CD14-positive monocyte (primary cell): ENCODE data around the gene MTMR12. TPM values are rescaled to one million over a fixed set of nuclear protein-coding genes. Genes with fewer than 3 reads are reported as not detected.

Source experiments
- DNase-seq, 3 donors: peaks; one replicate each; pipeline ENCODE4 v3.0.0-alpha.2; 2011 to 2022
- H2AFZ ChIP-seq: 2 replicates; pipeline ENCODE4 v1.6.0; 2012; ENCODE audit warnings: mild to moderate bottlenecking, low read depth, low read length, inconsistent platforms; ENCODE audit not compliant: insufficient read depth, poor library complexity, severe bottlenecking
- H3K27ac ChIP-seq, 2 donors: 1 replicate in 1 of 2; 2 replicates in 1 of 2; pipeline ENCODE4 v1.5.1; 2012 to 2013; ENCODE audit warnings: low read length in 2 of 2, control low read depth in 1 of 2, inconsistent platforms in 1 of 2, low read depth in 1 of 2, mild to moderate bottlenecking in 1 of 2
- H3K27me3 ChIP-seq, 2 donors: one replicate each; pipeline versions ENCODE4 v1.6.0 to v1.6.1; 2011 to 2013; ENCODE audit warnings: low read length in 2 of 2; ENCODE audit not compliant: control insufficient read depth in 2 of 2, insufficient read depth in 2 of 2
- H3K36me3 ChIP-seq, 2 donors: replicated peaks in 1 of 2; 1 replicate in 1 of 2; 2 replicates in 1 of 2; pipeline versions ENCODE4 v1.5.1 to v1.6.1; 2012 to 2013; ENCODE audit warnings: low read length in 2 of 2, control low read depth in 1 of 2, inconsistent platforms in 1 of 2, mild to moderate bottlenecking in 1 of 2; ENCODE audit not compliant: insufficient read depth in 2 of 2, control insufficient read depth in 1 of 2
- H3K4me1 ChIP-seq, 2 donors: 1 replicate in 1 of 2; 2 replicates in 1 of 2; pipeline versions ENCODE4 v1.5.1 to v1.6.1; 2012 to 2013; ENCODE audit warnings: low read length in 2 of 2, control low read depth in 1 of 2, inconsistent platforms in 1 of 2, mild to moderate bottlenecking in 1 of 2, moderate library complexity in 1 of 2; ENCODE audit not compliant: insufficient read depth in 2 of 2, control insufficient read depth in 1 of 2
- H3K4me2 ChIP-seq: replicated peaks from 2 replicates; pipeline ENCODE3; 2012; ENCODE audit warnings: low read length, moderate library complexity, mild to moderate bottlenecking; ENCODE audit not compliant: poor library complexity, severe bottlenecking; ENCODE audit errors: extremely low read depth
- H3K4me3 ChIP-seq, 3 experiments: fragments of 200-600 bp in 1 of 3; sonication (generic) in 1 of 3; replicated peaks in 1 of 3; 1 replicate in 2 of 3; 2 replicates in 1 of 3; pipeline ENCODE4 v1.5.1; 2011 to 2013; ENCODE audit warnings: low read length in 3 of 3, mild to moderate bottlenecking in 3 of 3, control low read depth in 2 of 3, low read depth in 2 of 3, inconsistent platforms in 1 of 3, moderate library complexity in 1 of 3
- H3K79me2 ChIP-seq: 2 replicates; pipeline ENCODE4 v1.6.0; 2012; ENCODE audit warnings: mild to moderate bottlenecking, control low read depth, inconsistent platforms, low read length, moderate library complexity; ENCODE audit not compliant: insufficient read depth
- H3K9ac ChIP-seq: 2 replicates; pipeline ENCODE4 v1.6.0; 2017; ENCODE audit warnings: low read length, mild to moderate bottlenecking; ENCODE audit not compliant: insufficient read depth, poor library complexity, severe bottlenecking
- H3K9me3 ChIP-seq, 2 donors: replicated peaks in 1 of 2; 1 replicate in 1 of 2; 2 replicates in 1 of 2; pipeline versions ENCODE4 v1.5.1 to v1.6.1; 2012 to 2013; ENCODE audit warnings: low read length in 2 of 2, control low read depth in 1 of 2; ENCODE audit not compliant: control insufficient read depth in 1 of 2, insufficient read depth in 1 of 2
- H4K20me1 ChIP-seq: 2 replicates; pipeline ENCODE4 v1.6.0; 2012; ENCODE audit warnings: mild to moderate bottlenecking, low read length, control low read depth, moderate library complexity; ENCODE audit not compliant: insufficient read depth
- H3K27ac Mint-ChIP-seq, 7 donors: one replicate each; pipeline ENCODE4 v1.8.0; 2020; ENCODE audit warnings: mild to moderate bottlenecking in 7 of 7, mixed read lengths in 7 of 7, moderate library complexity in 6 of 7, inconsistent platforms in 2 of 7
- H3K27me3 Mint-ChIP-seq, 3 donors: one replicate each; pipeline ENCODE4 v1.8.0; 2021 to 2022; ENCODE audit warnings: low read depth in 3 of 3, mild to moderate bottlenecking in 3 of 3, mixed read lengths in 3 of 3, moderate library complexity in 3 of 3, inconsistent platforms in 1 of 3
- H3K36me3 Mint-ChIP-seq, 2 donors: one replicate each; pipeline ENCODE4 v1.8.0; 2020; ENCODE audit warnings: mixed read lengths in 2 of 2, inconsistent platforms in 1 of 2, mild to moderate bottlenecking in 1 of 2
- H3K4me1 Mint-ChIP-seq: one replicate; pipeline ENCODE4 v1.8.0; 2020; ENCODE audit warnings: mild to moderate bottlenecking, mixed read lengths
- H3K4me3 Mint-ChIP-seq, 2 donors: one replicate each; pipeline ENCODE4 v1.8.0; 2020; ENCODE audit warnings: mild to moderate bottlenecking in 2 of 2, mixed read lengths in 2 of 2, moderate library complexity in 1 of 2
- H3K9me3 Mint-ChIP-seq, 7 donors: one replicate each; pipeline ENCODE4 v1.8.0; 2020 to 2022; ENCODE audit warnings: mixed read lengths in 7 of 7, mild to moderate bottlenecking in 6 of 7, moderate library complexity in 6 of 7, inconsistent platforms in 2 of 7
- WGBS: methylation state at CpG from one replicate; pipeline ENCODE4 v1.1.5; 2013; ENCODE audit warnings: missing lambda C conversion rate; ENCODE audit not compliant: insufficient coverage; 5-methylcytosine and 5-hydroxymethylcytosine counted together
- intact Hi-C, 2 donors: fragments of 100-400 bp; cut with micrococcal nuclease; formaldehyde crosslinking; loops; one replicate each; pipeline versions ENCODE4 v1.15.0 to v1.15.1; 2023
- polyA plus RNA-seq, 3 donors: library from polyadenylated mRNA; depleted of rRNA in 1 of 3; unstranded in 2 of 3; stranded (reverse) in 1 of 3; fragments of 300-500 nt in 2 of 3; fragments of >200 nt in 1 of 3; fragmentation: Illumina TruSeq in 2 of 3; gene quantifications; 1 replicate in 2 of 3; 2 replicates in 1 of 3; pipeline ENCODE4 v1.2.3, GENCODE V29; 2012 to 2021
- TF ChIP-seq, protein P1 (sequence below): fragments of 200-600 bp; IDR thresholded peaks from one replicate; pipeline ENCODE4 v1.8.0; 2022; ENCODE audit warnings: antibody characterized with exemption, mild to moderate bottlenecking

Gene MTMR12
- polyA plus RNA-seq, 3 donors, result 10.3 to 19.0 (median 17.3) TPM

DNA sequence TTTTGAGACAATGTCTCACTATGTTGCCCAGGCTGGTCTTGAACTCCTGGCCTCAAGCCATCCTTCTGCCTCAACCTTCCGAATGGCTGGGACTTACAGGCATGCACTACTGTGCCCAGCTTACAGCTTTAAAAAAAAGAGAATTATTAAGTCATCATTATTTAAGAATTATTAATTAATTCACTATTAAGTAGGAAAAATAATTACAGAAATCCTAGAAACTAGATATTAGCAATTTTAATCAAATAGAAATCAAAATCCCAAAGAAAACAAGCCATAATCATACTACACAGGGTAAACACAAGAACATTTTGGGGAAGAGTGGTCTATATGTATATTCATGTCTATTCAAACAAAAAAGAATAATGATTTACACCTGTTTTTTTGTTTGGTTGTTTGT lies 19.6 kb upstream of the MTMR12 start:
- no peak overlapping the region for H3K4me3 ChIP-seq
- DNase-seq, result no peak
- no peaks in the 10 kb centered on the region for H4K20me1 ChIP-seq
- H3K4me2 ChIP-seq, result no peak overlapping the region
- no peak overlapping the region for H3K27ac ChIP-seq
- H3K9me3 ChIP-seq, result no peaks in the 10 kb centered on the region
- no peaks in the 10 kb centered on the region for H3K27me3 ChIP-seq
- H3K9ac ChIP-seq, result no peak overlapping the region
- no peaks in the 10 kb centered on the region for H3K36me3 ChIP-seq
- H3K27me3 Mint-ChIP-seq, result peaks cover 1 to 4% (median 1%) of the 10 kb centered on the region in 3 donors
- intact Hi-C loops, result no loop called here
- H2AFZ ChIP-seq, result no peak overlapping the region
- peaks cover 0 to 9% (median 3%) of the 10 kb centered on the region in 7 donors for H3K9me3 Mint-ChIP-seq
- TF ChIP-seq, protein P1, sequence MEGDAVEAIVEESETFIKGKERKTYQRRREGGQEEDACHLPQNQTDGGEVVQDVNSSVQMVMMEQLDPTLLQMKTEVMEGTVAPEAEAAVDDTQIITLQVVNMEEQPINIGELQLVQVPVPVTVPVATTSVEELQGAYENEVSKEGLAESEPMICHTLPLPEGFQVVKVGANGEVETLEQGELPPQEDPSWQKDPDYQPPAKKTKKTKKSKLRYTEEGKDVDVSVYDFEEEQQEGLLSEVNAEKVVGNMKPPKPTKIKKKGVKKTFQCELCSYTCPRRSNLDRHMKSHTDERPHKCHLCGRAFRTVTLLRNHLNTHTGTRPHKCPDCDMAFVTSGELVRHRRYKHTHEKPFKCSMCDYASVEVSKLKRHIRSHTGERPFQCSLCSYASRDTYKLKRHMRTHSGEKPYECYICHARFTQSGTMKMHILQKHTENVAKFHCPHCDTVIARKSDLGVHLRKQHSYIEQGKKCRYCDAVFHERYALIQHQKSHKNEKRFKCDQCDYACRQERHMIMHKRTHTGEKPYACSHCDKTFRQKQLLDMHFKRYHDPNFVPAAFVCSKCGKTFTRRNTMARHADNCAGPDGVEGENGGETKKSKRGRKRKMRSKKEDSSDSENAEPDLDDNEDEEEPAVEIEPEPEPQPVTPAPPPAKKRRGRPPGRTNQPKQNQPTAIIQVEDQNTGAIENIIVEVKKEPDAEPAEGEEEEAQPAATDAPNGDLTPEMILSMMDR, result no peak
- no peaks in the 10 kb centered on the region for H3K4me1 ChIP-seq
- no peaks in the 10 kb centered on the region for H3K79me2 ChIP-seq
- no peaks in the 10 kb centered on the region for H3K36me3 Mint-ChIP-seq
- no peak overlapping the region for H3K4me3 Mint-ChIP-seq
- no peaks in the 10 kb centered on the region for H3K4me1 Mint-ChIP-seq
- WGBS, result no CpG with 5 or more reads among the region's 1 CpG
- no peak overlapping the region for H3K27ac Mint-ChIP-seq

DNA sequence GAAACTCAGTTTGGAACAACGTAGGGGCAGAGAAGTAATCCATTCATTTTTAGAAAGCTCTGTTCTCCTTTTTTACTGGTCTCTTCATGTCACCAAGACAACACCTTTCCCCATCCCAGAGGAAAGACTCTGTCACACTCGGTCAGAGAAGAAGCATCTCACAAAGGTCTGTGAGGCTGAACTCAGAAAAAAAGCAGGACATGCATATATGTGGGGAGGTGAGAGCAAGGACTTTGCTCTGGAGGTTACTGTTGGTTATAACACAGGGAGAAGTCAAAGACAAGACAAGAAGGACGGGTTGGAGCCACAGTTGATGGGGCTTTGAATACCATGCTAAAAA lies 19.2 kb upstream of the MTMR12 start:
- H3K4me3 Mint-ChIP-seq, result no peak overlapping the region
- Histone ChIP-seq H3K4me3 (no peak overlapping the region), H3K4me2 (no peak overlapping the region), H3K27me3 (no peaks in the 10 kb centered on the region), H4K20me1 (no peaks in the 10 kb centered on the region), H3K9ac (no peak overlapping the region), H3K9me3 (no peaks in the 10 kb centered on the region), H3K27ac (no peak overlapping the region), H3K79me2 (no peaks in the 10 kb centered on the region), H3K4me1 (no peaks in the 10 kb centered on the region), H3K36me3 (no peaks in the 10 kb centered on the region), H2AFZ (no peak overlapping the region)
- peaks cover 0 to 8% (median 3%) of the 10 kb centered on the region in 7 donors for H3K9me3 Mint-ChIP-seq
- TF ChIP-seq, protein P1, result no peak
- intact Hi-C loops, result no loop called here
- H3K36me3 Mint-ChIP-seq, result no peaks in the 10 kb centered on the region
- H3K4me1 Mint-ChIP-seq, result no peaks in the 10 kb centered on the region
- H3K27me3 Mint-ChIP-seq, result peaks cover 1 to 4% (median 1%) of the 10 kb centered on the region in 3 donors
- DNase-seq, result no peak
- no peak overlapping the region for H3K27ac Mint-ChIP-seq
- 80% methylated on average over 1 of the region's 3 CpGs for WGBS
